Stimulated activated CD4-positive, alpha-beta T cell treated with anti-CD3 and anti-CD28 coated beads, Interleukin-2, amount 100 ng/mL, for 48 hours (primary cell): ENCODE data around the gene TRAK1.
"Not testable (repeated sequence)": the region's sequence is repeated elsewhere in the genome, so short reads cannot be mapped to it uniquely, and the experiment has no call there.

ENCODE experiments used
- DNase-seq, 2 donors: peaks; one replicate each; pipeline ENCODE4 v3.0.0-alpha.2; 2020

The TRAK1 gene

GRCh38 chr3:42090973-42091731 lies at the start of gene TRAK1:
TSS of gene TRAK1 (plus strand) at chr3:42091357. CDS start at chr3:42091470, 113 bp downstream.
- DNase-seq = no peak

- DNase-seq = no peak
Observed at GRCh38 chr3:42042747-42043098, 48.4 kb upstream of the TRAK1 start.

DNA sequence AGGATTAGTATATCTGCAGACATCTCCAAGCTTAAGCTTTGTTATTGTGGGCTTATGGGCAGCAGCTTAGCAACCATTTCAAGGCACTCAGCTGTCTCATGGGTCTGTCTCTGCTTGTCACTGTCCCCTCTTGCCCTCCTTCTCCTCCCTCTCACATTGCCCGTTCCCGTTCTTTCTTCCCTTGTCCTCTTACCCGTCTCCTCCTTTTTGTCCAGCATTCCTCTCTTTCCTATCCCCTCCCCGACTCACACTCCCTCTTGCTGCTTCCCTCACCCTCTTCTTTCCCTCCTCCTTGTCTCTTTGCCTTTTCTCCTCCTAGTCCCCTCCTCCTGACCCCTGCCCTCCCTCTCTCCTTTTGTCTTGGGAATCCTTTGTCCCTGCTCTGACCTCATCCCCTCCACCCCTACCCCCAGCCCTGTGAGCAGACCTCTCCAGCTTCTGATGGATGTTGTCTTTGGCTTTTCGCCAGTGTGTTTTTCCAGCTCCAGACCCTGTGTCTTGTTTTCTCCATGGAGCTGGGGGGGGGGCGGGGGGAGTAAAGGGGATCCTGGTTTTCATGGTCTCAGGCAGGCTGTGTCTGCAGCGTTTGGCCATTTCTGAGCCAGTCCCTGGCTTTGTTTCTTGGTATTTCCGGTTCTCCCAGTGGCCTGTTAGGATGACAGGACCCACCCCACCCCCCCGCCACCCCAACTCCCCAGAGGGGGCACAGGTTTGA lies 47.9 kb upstream of the TRAK1 start:
- DNase-seq = no peak

- no peak for DNase-seq
Observed at GRCh38 chr3:42045708-42046243, 45.4 kb upstream of the TRAK1 start.

DNA sequence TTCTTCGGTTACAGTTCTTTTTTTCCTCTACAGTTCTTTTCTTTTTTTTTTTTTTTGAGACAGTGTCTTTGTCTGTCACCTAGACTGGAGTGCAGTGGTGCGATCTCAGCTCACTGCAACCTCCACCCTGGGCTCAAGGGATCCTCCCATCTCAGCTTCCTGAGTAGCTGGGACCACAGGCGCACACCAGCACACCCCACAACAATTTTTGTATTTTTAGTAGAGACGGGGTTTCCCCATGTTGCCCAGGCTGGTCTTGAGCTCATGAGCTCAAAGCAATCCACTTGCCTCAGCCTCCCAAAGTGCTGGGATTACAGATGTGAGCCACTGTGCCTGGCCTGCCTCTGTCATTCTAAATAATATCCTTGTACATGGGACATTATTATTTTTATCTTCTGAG lies 42.6 kb upstream of the TRAK1 start:
- not testable (repeated sequence) for DNase-seq

DNA sequence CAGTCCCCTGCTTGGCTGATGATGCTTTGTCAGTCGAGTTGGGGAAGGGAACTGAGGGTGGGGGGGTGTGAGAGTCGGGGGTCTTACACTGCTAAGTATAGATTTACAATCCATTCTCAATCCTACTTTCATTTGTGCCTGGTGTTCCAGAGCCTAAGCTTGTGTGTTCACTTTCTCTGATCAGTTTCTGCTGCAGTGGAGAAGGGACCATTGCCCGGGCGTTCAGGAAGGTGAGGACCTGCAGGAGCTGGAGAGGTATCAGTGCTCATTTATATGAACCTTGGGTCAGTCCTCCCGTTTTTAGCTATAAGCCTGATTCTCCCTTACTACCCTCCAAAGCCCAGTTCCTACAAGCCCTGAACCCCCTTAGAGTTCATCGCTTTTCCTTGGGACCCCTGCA lies 41.0 kb upstream of the TRAK1 start:
- DNase-seq = no peak

DNA sequence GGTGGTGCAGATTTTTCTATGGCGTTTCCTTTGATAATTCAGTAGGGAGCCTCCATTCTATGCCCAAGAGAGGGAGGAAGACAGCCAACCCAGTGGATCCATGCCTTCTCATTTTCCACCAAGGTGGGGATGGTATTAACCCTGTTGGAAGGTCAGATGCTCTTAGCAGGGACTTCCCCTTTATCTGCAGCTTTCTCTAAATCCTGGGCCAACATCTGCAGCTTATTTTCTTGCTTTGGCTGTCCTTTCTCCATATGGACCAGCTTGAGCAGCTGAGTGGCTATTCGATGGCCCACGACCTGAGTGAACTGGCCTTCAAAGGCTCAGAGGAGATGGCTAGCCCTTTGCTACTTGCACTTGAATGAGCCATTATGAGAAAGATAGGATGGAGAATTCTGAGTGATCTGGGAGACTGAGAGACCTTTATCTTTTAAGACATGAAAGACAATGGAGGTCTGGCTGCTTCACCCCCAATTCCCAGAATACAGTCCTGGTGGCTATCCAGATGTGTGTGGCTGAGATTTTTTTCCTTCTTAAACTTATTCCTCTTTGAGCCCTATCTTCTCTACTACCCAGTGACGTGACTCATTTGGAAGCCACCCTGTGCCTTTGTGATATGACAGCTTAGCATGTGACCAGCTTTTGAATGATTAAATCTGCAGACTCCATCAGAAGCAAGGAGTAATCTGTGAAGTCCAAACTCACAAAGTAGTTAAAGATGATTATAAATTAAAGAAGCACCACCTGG lies 39.6 kb upstream of the TRAK1 start:
- no peak for DNase-seq

DNA sequence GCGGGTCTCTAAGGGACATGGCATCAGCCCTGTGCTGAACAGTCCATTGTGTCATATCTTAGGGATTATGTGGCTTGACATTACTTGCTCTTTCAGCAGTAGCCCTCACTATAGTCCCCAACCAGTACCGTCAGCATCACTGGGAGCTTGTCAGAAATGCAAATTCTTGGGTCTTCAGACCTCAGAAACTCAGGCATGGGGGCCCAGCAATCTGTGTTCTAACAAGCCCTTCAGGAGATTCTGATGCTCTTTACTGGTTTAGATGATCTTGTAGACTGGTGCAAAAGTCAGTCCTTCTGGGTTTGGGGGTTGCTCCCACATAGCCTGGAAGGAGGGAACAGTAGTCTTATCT lies 39.0 kb upstream of the TRAK1 start:
- DNase-seq = no peak

DNA sequence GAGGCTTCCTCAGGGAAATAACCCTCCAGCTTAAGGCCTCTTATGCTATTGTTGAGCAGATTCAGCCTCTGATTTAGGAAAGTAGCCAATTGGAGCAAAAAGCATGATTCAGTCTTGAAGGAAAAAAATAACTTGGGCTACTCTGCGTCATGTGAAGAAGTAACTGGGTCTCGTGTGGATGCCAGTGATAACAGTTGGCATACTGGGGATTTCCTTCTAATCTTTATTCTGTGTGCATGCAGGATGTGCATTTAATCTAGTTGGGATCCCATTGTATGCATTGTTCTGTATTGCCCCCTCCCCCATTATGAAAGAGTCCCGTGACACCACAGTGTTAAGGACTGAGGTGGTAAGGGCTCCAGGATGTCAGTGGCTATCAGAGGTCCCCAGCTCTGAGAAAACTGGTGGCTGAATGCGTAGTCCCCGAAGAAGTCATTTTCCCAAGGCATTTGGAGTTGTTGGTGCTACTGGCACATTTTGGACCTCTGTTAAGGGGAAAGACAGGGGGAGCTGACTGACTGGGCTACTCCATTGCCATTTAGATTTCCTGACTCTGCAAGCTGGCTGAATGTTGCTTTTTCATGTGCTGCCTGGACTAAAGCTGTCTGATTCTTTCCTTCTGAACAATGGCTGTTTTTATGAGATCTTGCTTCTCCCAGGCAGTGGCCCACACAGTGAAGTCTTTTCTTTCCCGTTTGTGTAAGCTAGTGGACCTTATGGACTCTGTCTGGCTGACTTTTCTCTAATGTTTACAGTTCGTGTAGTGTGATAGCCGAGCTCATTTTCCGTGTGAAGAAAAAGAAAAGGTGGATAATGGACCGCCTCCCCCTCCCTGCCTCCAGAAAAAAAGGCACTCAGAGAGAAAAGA lies 38.4 kb upstream of the TRAK1 start:
- no peak for DNase-seq

DNA sequence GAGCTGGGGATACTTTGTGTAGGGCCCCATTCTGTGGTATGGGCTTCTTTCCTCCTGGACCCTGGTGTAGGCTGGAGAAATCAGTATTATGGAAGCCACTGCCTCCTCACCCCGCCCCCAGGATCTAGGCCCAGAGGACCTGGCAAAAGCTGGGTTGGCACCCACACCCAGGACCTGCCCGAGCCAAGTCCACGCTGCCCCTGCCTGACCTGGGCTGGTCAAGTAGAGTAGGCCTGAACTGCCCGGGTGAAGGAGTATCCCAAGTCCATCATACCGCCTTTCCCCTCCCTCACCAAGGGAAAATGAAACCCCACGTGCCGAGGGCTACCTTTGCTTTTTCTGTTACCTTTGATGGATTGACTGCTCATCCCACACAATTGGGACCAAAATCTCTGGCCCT lies 37.7 kb upstream of the TRAK1 start:
- no peak for DNase-seq

DNA sequence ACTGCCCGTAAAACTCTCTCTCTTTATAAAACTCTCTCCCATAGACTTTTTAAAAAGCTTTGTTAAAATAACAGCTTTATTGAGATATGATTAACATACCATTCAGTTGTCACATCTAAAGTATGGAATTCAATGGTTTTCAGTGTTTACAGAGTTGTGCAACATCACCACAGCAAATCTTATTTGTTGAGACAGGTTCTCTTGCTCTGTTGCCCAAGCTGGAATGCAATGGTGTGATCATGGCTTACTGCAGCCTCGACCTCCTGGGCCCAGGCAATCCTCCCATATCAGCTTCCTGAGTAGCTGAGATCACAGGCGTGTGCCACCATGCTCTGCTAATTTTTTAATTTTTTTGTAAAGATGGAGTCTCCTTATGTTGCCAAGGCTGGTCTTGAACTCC lies 35.9 kb upstream of the TRAK1 start:
- no peak for DNase-seq

DNA sequence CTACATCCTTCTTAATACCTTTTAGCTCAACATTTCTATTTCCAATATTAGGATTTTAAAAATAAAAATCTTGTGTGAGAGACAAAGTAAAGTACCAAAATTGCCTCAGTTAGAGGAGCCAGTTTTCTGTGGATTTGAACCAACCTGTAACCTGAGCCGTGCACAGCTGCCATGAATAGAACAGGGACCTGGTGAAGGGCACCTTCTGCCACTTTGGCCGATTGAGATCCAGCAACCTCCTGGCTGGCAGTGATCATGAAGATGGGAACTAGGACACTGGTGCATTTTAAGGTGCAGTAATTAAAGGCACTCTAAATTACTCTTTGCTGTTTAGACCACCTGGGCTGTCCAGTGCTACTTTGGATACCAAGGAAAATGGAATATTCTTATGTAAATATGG lies 34.3 kb upstream of the TRAK1 start:
- no peak for DNase-seq

GRCh38 chr3:42057561-42058211 lies 33.5 kb upstream of the TRAK1 start:
- no peak for DNase-seq

- DNase-seq = no peak
Observed at GRCh38 chr3:42061025-42061712, 30.0 kb upstream of the TRAK1 start.

DNA sequence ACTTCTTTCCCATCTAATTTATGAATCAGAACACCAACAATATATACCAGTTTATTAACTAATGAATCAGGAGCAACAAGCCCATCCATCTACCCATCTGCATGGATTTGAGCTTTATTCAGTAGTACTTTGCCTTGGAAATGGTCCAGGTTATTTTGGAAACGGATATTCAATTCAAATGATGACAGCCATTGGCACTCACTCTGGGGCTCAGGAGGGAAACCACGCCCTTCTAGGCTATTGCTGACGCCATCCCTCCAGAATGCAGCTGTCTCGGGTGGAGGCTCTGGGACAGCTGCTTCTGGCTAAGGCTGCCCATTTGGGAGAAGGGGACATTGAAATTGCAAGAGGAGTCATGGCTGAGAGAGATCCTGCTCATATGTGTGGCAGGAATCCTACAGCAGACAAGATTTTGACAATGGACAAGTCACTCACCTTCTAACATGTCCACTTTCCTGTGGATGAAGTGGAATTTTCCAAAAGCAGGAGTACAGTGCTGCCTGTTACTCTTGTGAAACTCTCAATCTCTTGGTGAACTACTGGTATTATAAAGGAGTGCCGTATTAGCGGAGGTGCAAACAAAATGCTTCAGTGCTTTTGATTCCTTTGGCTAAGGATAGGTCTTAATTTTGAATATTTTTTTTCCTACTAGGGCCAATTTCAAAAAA lies 29.3 kb upstream of the TRAK1 start:
- no peak for DNase-seq

- no peak for DNase-seq
Observed at GRCh38 chr3:42062464-42062863, 28.7 kb upstream of the TRAK1 start.

GRCh38 chr3:42063888-42064287 lies 27.3 kb upstream of the TRAK1 start:
- no peak for DNase-seq

DNA sequence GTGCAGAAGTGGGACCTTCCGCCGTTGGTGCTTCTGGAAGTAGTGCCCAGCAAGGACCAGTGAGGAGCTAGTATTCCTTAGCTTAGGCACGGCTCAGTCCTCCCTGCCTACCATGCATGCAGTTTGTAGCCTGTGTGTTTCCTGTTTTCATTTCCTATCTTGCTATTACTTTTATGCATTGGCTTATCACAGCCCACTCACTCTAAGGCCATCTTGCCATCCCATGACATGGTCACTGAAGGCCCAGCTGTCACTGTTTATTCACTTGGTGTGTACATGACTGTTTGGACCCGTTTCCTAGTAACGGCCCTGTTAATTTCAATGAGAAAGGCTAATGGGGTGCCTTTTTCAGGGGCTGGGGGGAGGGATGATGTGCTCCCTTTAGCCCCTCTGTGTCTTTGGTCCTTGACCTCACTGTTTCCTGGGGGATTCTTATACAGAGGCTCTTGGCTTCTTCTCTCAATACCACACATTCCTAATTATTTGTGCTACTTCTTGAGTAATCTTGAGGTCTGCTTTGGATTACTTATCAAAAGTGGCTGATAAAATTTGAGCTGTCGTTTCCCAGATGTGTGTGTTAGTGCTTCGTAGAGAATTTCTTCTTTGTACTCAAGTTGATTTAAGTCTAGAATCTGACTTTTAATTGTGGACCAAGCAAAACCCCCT lies 24.5 kb upstream of the TRAK1 start:
- DNase-seq = no peak

- no peak for DNase-seq
Observed at GRCh38 chr3:42067326-42067725, 23.8 kb upstream of the TRAK1 start.

DNA sequence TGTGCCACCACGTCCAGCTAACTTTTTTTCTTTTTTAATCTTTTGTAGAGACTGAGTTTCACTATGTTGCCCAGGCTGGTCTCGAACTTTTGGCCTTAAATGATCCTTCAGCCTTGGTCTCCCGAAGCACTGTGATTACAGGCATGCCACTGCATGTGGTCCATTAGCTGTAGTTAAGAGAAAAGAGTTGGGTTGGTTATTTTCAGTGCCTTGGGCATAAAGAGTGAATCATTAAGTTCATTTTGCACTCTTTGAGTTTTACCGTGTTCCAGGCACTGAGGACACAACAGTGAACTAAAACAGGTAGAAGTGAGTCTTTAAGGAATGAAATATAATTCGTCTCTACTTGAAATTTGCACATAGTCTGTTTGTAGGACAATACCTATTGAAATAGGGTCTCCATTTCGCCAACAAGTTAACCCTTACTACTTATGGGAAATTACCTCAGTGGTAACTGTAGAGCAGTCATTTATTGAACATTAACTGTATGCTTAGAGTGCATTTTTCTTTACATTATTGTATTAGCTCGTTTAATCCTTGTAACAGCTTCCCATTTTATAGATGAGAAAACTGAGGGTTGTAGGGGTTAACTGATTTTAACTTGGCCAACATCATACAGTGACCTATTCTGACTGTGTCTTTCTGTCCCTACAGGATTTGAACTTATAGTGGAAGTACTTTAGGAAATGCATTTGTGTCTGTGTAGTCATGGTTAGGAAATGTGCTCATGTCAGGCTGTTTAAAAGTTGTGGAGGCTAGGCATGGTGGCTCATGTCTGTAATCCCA lies 22.7 kb upstream of the TRAK1 start:
- DNase-seq = no peak
